ENCODE results near the gene PTER. TPM values are rescaled to one million over a fixed set of nuclear protein-coding genes. Genes with fewer than 3 reads are reported as not detected.

Gene PTER
- total RNA-seq, 1 donor from 2014 or later, result 2.5 TPM

GRCh38 chr10:16466001-16466400 lies 29.2 kb downstream of the PTER start:
- Mint-ChIP-seq H3K27ac (ENCODE audit: unreplicated experiment) (no peak overlapping the region), H3K4me1 (ENCODE audit: low read depth, unreplicated experiment) (no peaks in the 10 kb centered on the region), H3K36me3 (ENCODE audit: low read depth, unreplicated experiment) (no peaks in the 10 kb centered on the region), H3K27me3 (ENCODE audit: low read depth, unreplicated experiment) (no peaks in the 10 kb centered on the region), H3K4me3 (ENCODE audit: unreplicated experiment) (no peak overlapping the region), H3K9me3 (ENCODE audit: unreplicated experiment) (peaks cover 4% of the 10 kb centered on the region)
- DNase-seq (ENCODE audit: low read depth) (no peak), FAIRE-seq (no peak)
- H4K20me1 ChIP-seq (ENCODE audit: insufficient read depth, low read length), result no peaks in the 10 kb centered on the region
- H3K9ac ChIP-seq (ENCODE audit: low read length), result no peak overlapping the region
- no peak overlapping the region for H3K4me2 ChIP-seq (ENCODE audit: low read length)
- H2AFZ ChIP-seq (ENCODE audit: low read depth, low read length), result no peak overlapping the region
- H3K36me3 ChIP-seq (ENCODE audit: insufficient read depth, low read length), result no peaks in the 10 kb centered on the region
- no peaks in the 10 kb centered on the region for H3K79me2 ChIP-seq (ENCODE audit: insufficient read depth, low read length)
- no peaks in the 10 kb centered on the region for H3K4me1 ChIP-seq (ENCODE audit: insufficient read depth, low read length)
- H3K4me3 ChIP-seq (ENCODE audit: insufficient read depth, low read depth, low read length), result no peak overlapping the region
- no peaks in the 10 kb centered on the region for H3K27me3 ChIP-seq (ENCODE audit: insufficient read depth, low read length)
- H3K27ac ChIP-seq (ENCODE audit: low read depth, low read length), result no peak overlapping the region
- H3K9me3 ChIP-seq (ENCODE audit: insufficient read depth, low read depth, low read length), result no peaks in the 10 kb centered on the region
- TF ChIP-seq CTCF (IDR thresholded peaks at IDR 0.05; ENCODE audit: insufficient read depth, low read depth, low read length) (no peak), EZH2 (IDR thresholded peaks at IDR 0.05; ENCODE audit: insufficient read depth, low read length) (no peak)

GRCh38 chr10:16470747-16471146 lies 33.9 kb downstream of the PTER start:
- Histone ChIP-seq H3K4me1 (ENCODE audit: insufficient read depth, low read length) (no peaks in the 10 kb centered on the region), H3K9ac (ENCODE audit: low read length) (no peak overlapping the region), H4K20me1 (ENCODE audit: insufficient read depth, low read length) (no peaks in the 10 kb centered on the region), H3K36me3 (ENCODE audit: insufficient read depth, low read length) (no peaks in the 10 kb centered on the region), H3K4me3 (ENCODE audit: insufficient read depth, low read depth, low read length) (no peak overlapping the region), H3K9me3 (ENCODE audit: insufficient read depth, low read depth, low read length) (no peaks in the 10 kb centered on the region), H3K4me2 (ENCODE audit: low read length) (no peak overlapping the region), H3K79me2 (ENCODE audit: insufficient read depth, low read length) (no peaks in the 10 kb centered on the region), H3K27me3 (ENCODE audit: insufficient read depth, low read length) (no peaks in the 10 kb centered on the region), H2AFZ (ENCODE audit: low read depth, low read length) (no peak overlapping the region), H3K27ac (ENCODE audit: low read depth, low read length) (no peak overlapping the region)
- DNase-seq (ENCODE audit: low read depth), result no peak
- no peak for TF ChIP-seq EZH2 (IDR thresholded peaks at IDR 0.05; ENCODE audit: insufficient read depth, low read length)
- no peak for TF ChIP-seq CTCF (IDR thresholded peaks at IDR 0.05; ENCODE audit: insufficient read depth, low read depth, low read length)
- Mint-ChIP-seq H3K27ac (ENCODE audit: unreplicated experiment) (no peak overlapping the region), H3K4me1 (ENCODE audit: low read depth, unreplicated experiment) (no peaks in the 10 kb centered on the region), H3K9me3 (ENCODE audit: unreplicated experiment) (no peaks in the 10 kb centered on the region), H3K36me3 (ENCODE audit: low read depth, unreplicated experiment) (no peaks in the 10 kb centered on the region), H3K27me3 (ENCODE audit: low read depth, unreplicated experiment) (no peaks in the 10 kb centered on the region), H3K4me3 (ENCODE audit: unreplicated experiment) (no peak overlapping the region)
- no peak for FAIRE-seq

DNA sequence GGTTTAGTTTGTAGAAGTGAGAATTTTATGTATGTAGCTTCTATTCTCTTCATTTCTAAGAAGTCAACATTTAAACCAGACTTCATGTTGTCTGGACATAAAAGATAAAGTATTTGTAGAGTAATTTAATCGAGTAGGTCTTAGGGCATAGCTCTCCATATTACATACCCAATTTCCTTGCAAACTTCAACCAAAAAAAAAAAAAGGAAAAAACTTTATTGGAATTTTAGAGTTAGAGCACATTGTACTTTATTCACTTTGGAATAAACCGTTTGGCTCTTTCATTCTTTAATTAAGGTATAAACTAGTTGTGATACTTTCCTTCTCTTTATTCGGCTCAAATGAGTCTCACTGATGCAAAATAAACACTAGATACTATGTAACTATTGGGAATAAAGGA lies 36.0 kb downstream of the PTER start:
- H3K4me1 Mint-ChIP-seq (ENCODE audit: low read depth, unreplicated experiment), result no peaks in the 10 kb centered on the region
- no peak overlapping the region for H3K4me3 Mint-ChIP-seq (ENCODE audit: unreplicated experiment)
- FAIRE-seq, result no peak
- H3K36me3 ChIP-seq (ENCODE audit: insufficient read depth, low read length), result no peaks in the 10 kb centered on the region
- no peaks in the 10 kb centered on the region for H3K4me1 ChIP-seq (ENCODE audit: insufficient read depth, low read length)
- no peaks in the 10 kb centered on the region for H4K20me1 ChIP-seq (ENCODE audit: insufficient read depth, low read length)
- H3K27me3 ChIP-seq (ENCODE audit: insufficient read depth, low read length), result no peaks in the 10 kb centered on the region
- no peak overlapping the region for H2AFZ ChIP-seq (ENCODE audit: low read depth, low read length)
- H3K9ac ChIP-seq (ENCODE audit: low read length), result no peak overlapping the region
- H3K36me3 Mint-ChIP-seq (ENCODE audit: low read depth, unreplicated experiment), result no peaks in the 10 kb centered on the region
- H3K27ac ChIP-seq (ENCODE audit: low read depth, low read length), result no peak overlapping the region
- no peak overlapping the region for H3K4me2 ChIP-seq (ENCODE audit: low read length)
- TF ChIP-seq EZH2 (IDR thresholded peaks at IDR 0.05; ENCODE audit: insufficient read depth, low read length), result no peak
- no peak for TF ChIP-seq CTCF (IDR thresholded peaks at IDR 0.05; ENCODE audit: insufficient read depth, low read depth, low read length)
- DNase-seq (ENCODE audit: low read depth), result no peak
- no peaks in the 10 kb centered on the region for H3K27me3 Mint-ChIP-seq (ENCODE audit: low read depth, unreplicated experiment)
- H3K9me3 ChIP-seq (ENCODE audit: insufficient read depth, low read depth, low read length), result no peaks in the 10 kb centered on the region
- H3K9me3 Mint-ChIP-seq (ENCODE audit: unreplicated experiment), result no peaks in the 10 kb centered on the region
- H3K4me3 ChIP-seq (ENCODE audit: insufficient read depth, low read depth, low read length), result no peak overlapping the region
- no peak overlapping the region for H3K27ac Mint-ChIP-seq (ENCODE audit: unreplicated experiment)
- no peaks in the 10 kb centered on the region for H3K79me2 ChIP-seq (ENCODE audit: insufficient read depth, low read length)

Measured in astrocyte (in vitro differentiated cells and primary cell).